AG09309 (cell line): Measurements from ENCODE around the gene CSN3.

Source experiments
- DNase-seq: peaks from one replicate; pipeline ENCODE4 v3.0.0-alpha.2; 2010; ENCODE audit warnings: low read depth
- H3K4me3 ChIP-seq: 2 replicates; pipeline ENCODE4 v1.5.1; 2011; ENCODE audit warnings: mild to moderate bottlenecking, low read depth, low read length, moderate library complexity; ENCODE audit not compliant: control insufficient read depth
- TF ChIP-seq, protein P1 (sequence below): IDR thresholded peaks from 2 replicates; pipeline ENCODE4 v1.5.1; 2011; ENCODE audit warnings: mild to moderate bottlenecking, low read depth, low read length, inconsistent platforms; ENCODE audit not compliant: insufficient read depth, control insufficient read depth; ENCODE audit errors: missing control alignments

Gene CSN3

DNA sequence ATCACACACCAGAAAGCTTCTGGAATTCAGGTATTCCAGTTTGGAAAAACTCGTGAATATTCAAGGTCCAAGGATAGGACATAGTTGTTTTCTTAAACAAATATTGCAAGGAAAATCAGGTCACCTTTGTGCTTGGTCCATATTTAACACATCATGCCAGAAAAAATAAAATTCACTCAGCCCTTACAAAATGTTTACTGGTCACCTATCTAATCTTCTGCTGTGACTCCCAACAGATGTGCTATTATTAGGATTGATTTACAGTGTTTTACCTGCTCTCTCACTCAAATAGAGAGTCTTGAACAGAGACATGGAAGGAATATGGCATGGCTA lies 9.5 kb downstream of the CSN3 start:
- no peak for DNase-seq
- TF ChIP-seq, protein P1, sequence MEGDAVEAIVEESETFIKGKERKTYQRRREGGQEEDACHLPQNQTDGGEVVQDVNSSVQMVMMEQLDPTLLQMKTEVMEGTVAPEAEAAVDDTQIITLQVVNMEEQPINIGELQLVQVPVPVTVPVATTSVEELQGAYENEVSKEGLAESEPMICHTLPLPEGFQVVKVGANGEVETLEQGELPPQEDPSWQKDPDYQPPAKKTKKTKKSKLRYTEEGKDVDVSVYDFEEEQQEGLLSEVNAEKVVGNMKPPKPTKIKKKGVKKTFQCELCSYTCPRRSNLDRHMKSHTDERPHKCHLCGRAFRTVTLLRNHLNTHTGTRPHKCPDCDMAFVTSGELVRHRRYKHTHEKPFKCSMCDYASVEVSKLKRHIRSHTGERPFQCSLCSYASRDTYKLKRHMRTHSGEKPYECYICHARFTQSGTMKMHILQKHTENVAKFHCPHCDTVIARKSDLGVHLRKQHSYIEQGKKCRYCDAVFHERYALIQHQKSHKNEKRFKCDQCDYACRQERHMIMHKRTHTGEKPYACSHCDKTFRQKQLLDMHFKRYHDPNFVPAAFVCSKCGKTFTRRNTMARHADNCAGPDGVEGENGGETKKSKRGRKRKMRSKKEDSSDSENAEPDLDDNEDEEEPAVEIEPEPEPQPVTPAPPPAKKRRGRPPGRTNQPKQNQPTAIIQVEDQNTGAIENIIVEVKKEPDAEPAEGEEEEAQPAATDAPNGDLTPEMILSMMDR: no peak
- H3K4me3 ChIP-seq: no peak overlapping the region

- TF ChIP-seq, protein P1: no peak
- DNase-seq: no peak
- no peak overlapping the region for H3K4me3 ChIP-seq
Measured at GRCh38 chr4:70269674-70270073, 27.3 kb downstream of the CSN3 start.

- no peak overlapping the region for H3K4me3 ChIP-seq
- DNase-seq: no peak
- TF ChIP-seq, protein P1: no peak
Measured at GRCh38 chr4:70277121-70277520, 34.7 kb downstream of the CSN3 start.

- DNase-seq: no peak
- TF ChIP-seq, protein P1: no peak
- H3K4me3 ChIP-seq: no peak overlapping the region
Measured at GRCh38 chr4:70280567-70280966, 38.2 kb downstream of the CSN3 start.

DNA sequence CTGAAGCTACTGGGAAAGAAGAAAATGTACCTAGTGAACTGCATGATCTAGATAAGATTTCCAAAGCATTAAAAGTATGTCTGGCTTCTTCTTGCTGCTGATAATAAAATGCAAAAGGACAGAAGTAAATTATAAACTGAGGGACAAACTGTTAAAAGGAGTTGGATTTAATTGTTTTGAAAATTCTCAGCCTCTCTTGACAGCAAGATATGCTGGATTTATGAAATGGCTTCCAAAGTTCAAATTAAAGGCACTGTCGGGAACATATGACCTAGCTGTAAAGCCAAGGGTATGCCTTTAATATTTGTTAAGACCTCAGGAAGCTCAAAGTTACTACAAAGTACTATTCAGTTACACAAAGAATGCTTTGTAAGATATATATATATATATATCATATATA lies 46.3 kb downstream of the CSN3 start:
- TF ChIP-seq, protein P1: no peak
- no peak for DNase-seq
- H3K4me3 ChIP-seq: no peak overlapping the region

DNA sequence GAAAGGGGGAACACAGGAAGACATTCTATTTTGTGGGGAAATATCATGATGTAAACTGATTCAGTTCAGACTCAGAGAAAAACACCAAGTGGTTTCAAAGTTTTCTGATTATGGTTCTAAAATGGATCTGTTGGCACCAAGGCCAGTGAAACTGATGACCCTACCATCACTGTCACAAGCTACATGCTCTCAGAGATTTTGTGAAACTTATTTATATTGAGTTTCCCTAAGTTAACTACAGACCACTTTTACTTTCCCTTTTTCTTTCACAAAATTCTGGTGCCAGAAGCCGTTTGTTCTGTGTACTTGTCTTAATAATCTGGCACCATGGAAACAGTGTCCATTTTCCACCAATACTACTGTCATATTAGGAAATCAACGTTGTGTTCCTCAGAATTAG lies 48.9 kb downstream of the CSN3 start:
- TF ChIP-seq, protein P1: no peak
- DNase-seq: no peak
- H3K4me3 ChIP-seq: no peak overlapping the region

DNA sequence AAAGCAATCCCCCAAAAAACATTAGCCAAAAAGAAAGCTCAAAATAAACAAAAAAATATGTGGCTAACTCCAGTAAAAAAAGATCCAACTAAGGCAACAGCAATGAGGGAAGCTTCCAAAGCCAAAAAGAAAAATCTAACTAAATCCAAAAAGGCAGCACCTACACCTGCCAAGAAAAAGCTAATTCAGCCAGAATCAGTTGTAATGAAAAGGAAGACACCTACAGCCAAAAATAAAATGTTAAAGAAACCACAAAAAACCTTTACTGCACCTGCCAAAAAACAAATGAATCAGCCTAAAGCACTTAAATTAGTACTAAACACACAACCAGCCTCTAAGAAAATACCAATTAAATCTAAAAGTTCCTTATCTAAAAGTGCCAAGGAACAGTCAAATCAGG lies 55.2 kb downstream of the CSN3 start:
- DNase-seq: no peak
- TF ChIP-seq, protein P1: no peak
- H3K4me3 ChIP-seq: no peak overlapping the region
